GM12864 (cell line): Measurements from ENCODE around the gene POLN.

Source experiments
- DNase-seq: peaks from one replicate; pipeline ENCODE4 v3.0.0-alpha.2; 2011; ENCODE audit warnings: low read depth
- H3K4me3 ChIP-seq: 2 replicates; pipeline ENCODE4 v1.5.1; 2011; ENCODE audit warnings: mild to moderate bottlenecking, low read depth, low read length, control low read depth
- TF ChIP-seq, protein P1 (sequence below): IDR thresholded peaks from 2 replicates; pipeline ENCODE4 v1.5.1; 2011; ENCODE audit warnings: low read depth, mild to moderate bottlenecking, moderate library complexity, low read length, control low read depth, inconsistent platforms; ENCODE audit errors: missing control alignments

POLN gene

DNA sequence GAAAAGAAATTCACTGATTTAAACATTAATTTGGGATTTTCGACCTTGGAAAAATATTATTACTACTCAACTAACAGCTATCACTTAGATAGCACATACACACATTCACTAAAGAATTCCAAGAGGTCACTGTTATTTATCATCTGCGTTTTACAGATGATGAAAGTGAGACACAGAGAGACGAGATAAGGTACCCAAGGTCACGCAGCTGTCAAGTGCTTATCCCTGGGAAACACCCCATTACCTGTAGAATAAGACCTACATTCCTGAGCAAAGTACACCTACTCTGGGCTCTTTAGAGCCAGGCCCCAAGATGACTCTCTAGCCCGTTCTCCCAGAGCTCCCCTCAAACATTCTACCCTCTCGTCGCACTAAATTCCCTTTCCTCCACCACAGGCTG is 48.6 kb downstream of the POLN start:
- TF ChIP-seq, protein P1, sequence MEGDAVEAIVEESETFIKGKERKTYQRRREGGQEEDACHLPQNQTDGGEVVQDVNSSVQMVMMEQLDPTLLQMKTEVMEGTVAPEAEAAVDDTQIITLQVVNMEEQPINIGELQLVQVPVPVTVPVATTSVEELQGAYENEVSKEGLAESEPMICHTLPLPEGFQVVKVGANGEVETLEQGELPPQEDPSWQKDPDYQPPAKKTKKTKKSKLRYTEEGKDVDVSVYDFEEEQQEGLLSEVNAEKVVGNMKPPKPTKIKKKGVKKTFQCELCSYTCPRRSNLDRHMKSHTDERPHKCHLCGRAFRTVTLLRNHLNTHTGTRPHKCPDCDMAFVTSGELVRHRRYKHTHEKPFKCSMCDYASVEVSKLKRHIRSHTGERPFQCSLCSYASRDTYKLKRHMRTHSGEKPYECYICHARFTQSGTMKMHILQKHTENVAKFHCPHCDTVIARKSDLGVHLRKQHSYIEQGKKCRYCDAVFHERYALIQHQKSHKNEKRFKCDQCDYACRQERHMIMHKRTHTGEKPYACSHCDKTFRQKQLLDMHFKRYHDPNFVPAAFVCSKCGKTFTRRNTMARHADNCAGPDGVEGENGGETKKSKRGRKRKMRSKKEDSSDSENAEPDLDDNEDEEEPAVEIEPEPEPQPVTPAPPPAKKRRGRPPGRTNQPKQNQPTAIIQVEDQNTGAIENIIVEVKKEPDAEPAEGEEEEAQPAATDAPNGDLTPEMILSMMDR, result no peak
- no peak overlapping the region for H3K4me3 ChIP-seq
- no peak for DNase-seq

DNA sequence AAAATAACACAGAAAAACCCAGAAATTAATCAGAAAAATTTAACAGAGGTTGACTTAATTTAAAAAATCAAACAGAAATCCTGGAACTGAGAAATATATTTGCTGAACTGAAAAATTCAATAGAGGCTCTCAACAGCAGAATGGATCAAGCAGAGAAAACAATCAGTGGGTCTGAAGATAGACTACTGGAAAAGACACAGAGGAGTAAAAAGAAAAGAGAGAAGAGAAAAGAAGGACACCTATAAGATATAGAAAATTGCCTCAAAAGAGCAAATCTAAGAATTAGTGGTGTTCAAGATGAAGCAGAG is 55.1 kb downstream of the POLN start:
- no peak overlapping the region for H3K4me3 ChIP-seq
- TF ChIP-seq, protein P1, result no peak
- no peak for DNase-seq

DNA sequence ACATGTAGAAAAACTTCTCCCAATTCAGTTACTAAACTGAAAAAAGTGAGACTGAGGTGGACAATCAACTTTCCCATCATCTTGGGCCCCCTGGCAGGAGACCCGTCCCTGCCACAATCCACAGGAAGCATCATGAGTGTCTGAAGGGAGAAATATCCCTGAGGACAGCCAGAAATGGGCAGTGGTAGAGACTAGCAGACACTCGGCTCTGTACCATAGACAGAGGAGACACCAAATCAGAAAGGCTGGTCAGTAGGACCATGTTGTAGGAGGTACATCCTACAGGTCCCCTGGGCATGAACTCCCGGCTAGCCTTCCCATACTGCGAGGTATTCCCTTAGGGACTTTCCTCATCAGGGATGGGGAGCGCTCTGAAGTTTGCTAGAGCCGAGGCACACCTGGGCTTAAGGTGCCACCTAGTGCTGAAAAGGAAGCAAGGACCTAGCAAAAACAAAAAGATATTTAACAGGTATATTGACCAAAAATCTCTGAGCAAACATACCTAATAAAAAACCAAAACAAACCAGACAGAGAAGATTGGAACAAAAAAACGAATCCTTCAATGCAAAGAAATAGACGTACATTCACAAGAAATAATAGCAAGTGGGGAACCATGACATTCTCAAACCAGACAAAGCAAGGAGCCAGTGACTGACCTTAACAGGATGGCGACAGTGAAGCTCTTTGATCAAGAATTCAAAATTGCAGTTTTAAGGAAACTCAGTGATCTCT is 55.6 kb downstream of the POLN start:
- H3K4me3 ChIP-seq, result no peak overlapping the region
- no peak for DNase-seq
- TF ChIP-seq, protein P1, result peak; percentile 47

DNA sequence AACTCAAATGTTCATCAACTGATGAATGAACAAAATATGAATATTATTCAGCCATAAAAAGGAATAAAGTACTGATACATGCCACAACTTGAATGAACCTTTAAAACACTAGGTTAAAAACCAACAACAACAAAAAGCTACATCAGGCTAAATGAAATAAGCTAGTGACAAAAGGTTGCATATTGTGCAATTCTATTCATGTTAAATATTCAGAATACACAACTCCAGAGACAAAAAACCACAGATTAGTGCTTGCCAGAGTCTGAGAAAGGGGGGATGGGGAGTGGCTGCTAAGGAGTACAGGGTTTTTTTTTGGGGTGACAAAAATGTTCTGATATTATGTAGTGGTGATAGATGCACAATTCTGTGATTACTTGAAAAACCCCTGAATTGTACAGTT is 58.5 kb downstream of the POLN start:
- TF ChIP-seq, protein P1, result no peak

DNA sequence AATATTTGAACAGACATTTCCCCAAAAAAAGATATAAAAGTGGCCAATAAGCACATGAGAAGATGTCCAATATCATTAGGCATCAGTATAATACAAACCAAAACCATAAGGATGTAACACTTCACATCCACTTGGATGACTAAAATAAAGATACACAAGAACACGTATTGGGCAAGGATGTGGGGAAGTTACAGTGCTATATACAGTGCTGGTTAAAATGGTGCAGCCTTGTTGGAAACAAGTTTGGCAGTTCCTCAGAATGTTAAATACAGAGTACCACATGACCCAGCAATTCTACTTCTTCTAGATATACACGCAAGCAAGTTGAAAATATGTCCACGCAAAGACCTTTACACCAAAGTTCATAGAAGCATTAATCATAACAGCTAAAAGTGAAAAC is 58.9 kb downstream of the POLN start:
- no peak overlapping the region for H3K4me3 ChIP-seq
- TF ChIP-seq, protein P1, result no peak
- no peak for DNase-seq

More for the DNA sequence above, 58.5 kb downstream of the POLN start:
- H3K4me3 ChIP-seq, result no peak overlapping the region
- DNase-seq, result no peak

DNA sequence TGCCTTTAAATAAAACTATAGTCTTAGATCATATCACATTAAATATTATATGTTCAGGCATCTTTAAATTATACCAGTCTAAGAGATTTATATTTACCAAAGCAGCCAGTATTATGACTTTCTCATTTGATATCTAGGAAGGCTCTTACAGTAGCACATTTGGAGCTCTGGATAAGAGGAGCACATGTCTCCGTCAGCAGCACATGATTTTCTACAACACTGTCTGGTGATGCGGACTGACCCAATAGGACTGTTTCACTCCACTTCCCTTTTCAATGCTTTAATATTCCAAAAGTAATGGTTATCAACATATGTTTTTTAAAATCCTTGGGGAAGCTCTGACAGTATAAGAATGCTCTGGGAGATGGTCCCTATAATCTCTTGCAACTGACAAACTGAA is 61.5 kb downstream of the POLN start:
- H3K4me3 ChIP-seq, result no peak overlapping the region
- no peak for DNase-seq
- TF ChIP-seq, protein P1, result no peak

DNA sequence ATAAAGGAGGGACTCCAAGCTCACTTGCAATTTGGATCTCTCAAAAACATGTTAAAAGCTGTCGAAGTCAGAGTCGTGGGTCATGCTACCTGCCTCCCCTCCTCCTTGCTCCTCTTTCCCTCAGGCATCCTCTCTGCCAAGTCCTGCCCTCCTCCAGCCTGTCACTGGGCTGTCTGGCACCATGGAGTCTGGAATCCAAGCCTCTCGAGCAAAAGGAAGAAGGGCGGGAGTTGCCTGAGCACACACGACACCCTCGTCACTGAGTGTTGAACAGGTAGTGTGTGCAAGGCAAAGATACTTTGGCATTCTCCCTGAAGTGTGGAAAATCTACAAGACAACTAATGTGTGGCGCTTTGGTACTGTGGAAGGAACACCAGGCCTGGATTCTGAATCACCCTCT is 62.2 kb downstream of the POLN start:
- TF ChIP-seq, protein P1, result no peak
- DNase-seq, result no peak
- H3K4me3 ChIP-seq, result no peak overlapping the region
